Ovary (tissue), 3 donors: ENCODE measurements around the gene CGN.

Source experiments
- CTCF ChIP-seq, 3 donors: fragments of 450-650 bp in 2 of 3; fragments of 200-600 bp in 1 of 3; IDR thresholded peaks; one replicate each; pipeline versions ENCODE4 v1.5.1 to v1.8.0; 2016 to 2022; ENCODE audit warnings: antibody characterized with exemption in 3 of 3, mild to moderate bottlenecking in 1 of 3
- POLR2A ChIP-seq: fragments of 450-650 bp; IDR thresholded peaks from one replicate; pipeline ENCODE4 v1.6.1; 2017; ENCODE audit warnings: antibody characterized with exemption, mild to moderate bottlenecking, moderate library complexity
- donor health status: DM: no; HTN: no; CAD: no.

GRCh38 chr1:151553659-151554058 lies 42.5 kb downstream of the CGN start:
- no peak for TF ChIP-seq CTCF (IDR thresholded peaks at IDR 0.05)
- TF ChIP-seq POLR2A = no peak
